Measurements from ENCODE around the gene NDUFA1. TPM values are rescaled to one million over a fixed set of nuclear protein-coding genes. Genes with fewer than 3 reads are reported as not detected.
A peak's percentile ranks its signal among the peaks of the same experiment; 100 is the strongest.

NDUFA1 gene
- total RNA-seq, 2 donors from 2014 or later: 63.9 to 87.5 TPM

DNA sequence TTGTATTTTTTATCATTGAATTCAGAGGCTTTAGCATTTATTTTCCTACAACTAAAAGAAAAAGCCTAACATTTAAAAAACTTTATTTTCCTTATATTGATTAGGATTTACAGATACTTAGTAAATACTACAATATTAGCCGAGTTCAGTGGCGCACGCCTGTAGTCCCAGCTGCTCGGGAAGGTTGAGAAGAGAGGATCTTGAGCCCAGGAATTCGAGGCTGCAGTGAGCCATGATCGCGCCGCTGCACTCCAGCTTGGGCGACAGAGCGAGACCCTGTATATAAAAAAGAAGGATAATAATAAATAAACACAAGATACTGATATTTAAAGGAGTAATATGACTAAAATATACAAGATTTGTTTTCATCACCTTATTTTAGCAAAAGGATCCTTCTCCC is 18.2 kb upstream of the NDUFA1 start:
- Mint-ChIP-seq H3K9me3 (peaks cover 62% of the 10 kb centered on the region), H3K4me3 (peak overlapping the region; percentile 91), H3K36me3 (ENCODE audit: low read depth) (peaks cover 24% of the 10 kb centered on the region), H3K4me1 (no peaks in the 10 kb centered on the region), H3K27me3 (ENCODE audit: insufficient read depth) (no peaks in the 10 kb centered on the region), H3K27ac (peak overlapping the region; percentile 87)
- no peak overlapping the region for H3K27ac ChIP-seq (ENCODE audit: low read depth, low read length)
- H3K27me3 ChIP-seq (ENCODE audit: control insufficient read depth, insufficient read depth, low read length, poor library complexity, severe bottlenecking): no peaks in the 10 kb centered on the region
- TF ChIP-seq CTCF (conservative IDR thresholded peaks at IDR 0.05): no peak
- H3K4me1 ChIP-seq (ENCODE audit: control insufficient read depth, insufficient read depth, low read length): no peaks in the 10 kb centered on the region
- H3K9ac ChIP-seq (ENCODE audit: extremely low read depth, low read length, poor library complexity, severe bottlenecking): peak overlapping the region; percentile 42
- DNase-seq: peak; percentile 45
- peak overlapping the region; percentile 75 for H3K4me3 ChIP-seq (ENCODE audit: low read length)
- H3K36me3 ChIP-seq (ENCODE audit: control insufficient read depth, insufficient read depth, low read length): peaks cover 26% of the 10 kb centered on the region
- H3K9me3 ChIP-seq (ENCODE audit: control insufficient read depth, low read length): no peaks in the 10 kb centered on the region
- WGBS, 2 experiments (ENCODE audit: insufficient coverage in 1 of 2, insufficient read length in 1 of 2): 27% methylated on average over 4 of the region's 10 CpGs; no CpG with 5 or more reads in 1 of the 2 experiments

- H3K27ac ChIP-seq (ENCODE audit: low read depth, low read length): no peak overlapping the region
- Mint-ChIP-seq H3K36me3 (ENCODE audit: low read depth) (peaks cover 2% of the 10 kb centered on the region), H3K9me3 (peaks cover 44% of the 10 kb centered on the region), H3K27ac (peak overlapping the region; percentile 97), H3K4me1 (no peaks in the 10 kb centered on the region), H3K27me3 (ENCODE audit: insufficient read depth) (no peaks in the 10 kb centered on the region), H3K4me3 (peak overlapping the region; percentile 76)
- H3K9ac ChIP-seq (ENCODE audit: extremely low read depth, low read length, poor library complexity, severe bottlenecking): peak overlapping the region; percentile 84
- no peaks in the 10 kb centered on the region for H3K9me3 ChIP-seq (ENCODE audit: control insufficient read depth, low read length)
- no peak for TF ChIP-seq CTCF (conservative IDR thresholded peaks at IDR 0.05)
- H3K4me1 ChIP-seq (ENCODE audit: control insufficient read depth, insufficient read depth, low read length): no peaks in the 10 kb centered on the region
- H3K27me3 ChIP-seq (ENCODE audit: control insufficient read depth, insufficient read depth, low read length, poor library complexity, severe bottlenecking): no peaks in the 10 kb centered on the region
- peak; percentile 55 for DNase-seq
- no peaks in the 10 kb centered on the region for H3K36me3 ChIP-seq (ENCODE audit: control insufficient read depth, insufficient read depth, low read length)
- H3K4me3 ChIP-seq (ENCODE audit: low read length): peak overlapping the region; percentile 93
- 2 to 3% methylated on average over 6 to 25 of the region's 25 CpGs for WGBS, 2 experiments (ENCODE audit: insufficient coverage in 1 of 2, insufficient read length in 1 of 2)
These were observed 953 bp upstream of the NDUFA1 start for GRCh38 chrX:119870626-119871131.

GRCh38 chrX:119871245-119871598 is 410 bp upstream of the NDUFA1 start:
- H3K4me3 Mint-ChIP-seq: peak overlapping the region; percentile 76
- 0% methylated on average over 26 of the region's 26 CpGs; no CpG with 5 or more reads in 1 of the 2 experiments for WGBS, 2 experiments (ENCODE audit: insufficient coverage in 1 of 2, insufficient read length in 1 of 2)
- peaks cover 47% of the 10 kb centered on the region for H3K9me3 Mint-ChIP-seq
- H3K4me1 ChIP-seq (ENCODE audit: control insufficient read depth, insufficient read depth, low read length): no peaks in the 10 kb centered on the region
- no peak for TF ChIP-seq CTCF (conservative IDR thresholded peaks at IDR 0.05)
- H3K9ac ChIP-seq (ENCODE audit: extremely low read depth, low read length, poor library complexity, severe bottlenecking): peak overlapping the region; percentile 84
- H3K36me3 ChIP-seq (ENCODE audit: control insufficient read depth, insufficient read depth, low read length): no peaks in the 10 kb centered on the region
- H3K4me3 ChIP-seq (ENCODE audit: low read length): peak overlapping the region; percentile 93
- no peaks in the 10 kb centered on the region for H3K9me3 ChIP-seq (ENCODE audit: control insufficient read depth, low read length)
- DNase-seq: no peak
- H3K27ac ChIP-seq (ENCODE audit: low read depth, low read length): peak overlapping the region; percentile 17
- H3K27me3 Mint-ChIP-seq (ENCODE audit: insufficient read depth): no peaks in the 10 kb centered on the region
- peaks cover 8% of the 10 kb centered on the region for H3K36me3 Mint-ChIP-seq (ENCODE audit: low read depth)
- peak overlapping the region; percentile 97 for H3K27ac Mint-ChIP-seq
- no peaks in the 10 kb centered on the region for H3K4me1 Mint-ChIP-seq
- H3K27me3 ChIP-seq (ENCODE audit: control insufficient read depth, insufficient read depth, low read length, poor library complexity, severe bottlenecking): no peaks in the 10 kb centered on the region

All from endodermal cell (in vitro differentiated cells).